ACHN (cell line): ENCODE data around the gene PBX3.

Experiments used
- DNase-seq: peaks from one replicate; pipeline ENCODE4 v3.0.0-alpha.2; 2015
- in situ Hi-C: cut with HindIII; loops from 2 replicates; pipeline ENCODE4 v1.10.0; 2017; ENCODE audit warnings: low sequenced_read_pairs, low pct_ligation_motif_present, low pct_unique_long_range_greater_than_20kb

Gene PBX3

DNA sequence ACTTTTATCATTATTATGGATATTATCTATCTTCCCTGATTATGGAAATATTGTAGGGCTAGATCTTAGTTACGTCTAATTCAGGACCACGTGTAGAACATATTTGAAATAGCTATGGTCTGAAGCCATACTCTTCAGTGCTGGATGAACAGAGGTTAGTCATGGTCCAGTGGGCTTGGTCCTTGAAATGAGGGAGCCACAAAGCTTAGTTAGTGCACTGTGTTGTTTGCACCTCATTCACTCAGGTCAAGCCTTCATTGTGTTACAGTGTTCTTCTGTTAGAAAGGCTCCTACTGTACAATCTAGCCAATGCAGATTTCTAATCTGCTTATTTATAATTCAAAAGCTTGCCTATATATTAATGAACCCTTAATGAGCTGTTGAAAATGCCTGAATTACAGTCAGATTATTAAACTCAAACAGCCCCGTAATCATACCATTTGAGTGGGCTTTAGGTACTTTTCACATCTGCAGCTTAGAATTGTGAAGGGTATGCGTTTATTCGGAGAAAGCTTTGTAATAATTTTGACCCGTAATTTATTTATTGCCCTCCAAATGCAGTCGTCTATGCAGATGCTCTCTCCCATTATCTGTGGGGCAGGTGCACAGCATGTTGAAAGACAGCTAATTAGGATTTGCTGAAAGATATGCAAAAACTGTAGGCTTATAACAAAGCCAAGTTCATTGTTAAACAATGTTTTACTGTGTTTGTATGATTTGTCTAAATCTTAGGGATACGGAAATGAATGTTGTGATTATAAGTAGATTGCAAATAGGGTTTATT lies 164.9 kb downstream of the PBX3 start:
- in situ Hi-C loops: no loop called here
- DNase-seq: peak; percentile 57

DNA sequence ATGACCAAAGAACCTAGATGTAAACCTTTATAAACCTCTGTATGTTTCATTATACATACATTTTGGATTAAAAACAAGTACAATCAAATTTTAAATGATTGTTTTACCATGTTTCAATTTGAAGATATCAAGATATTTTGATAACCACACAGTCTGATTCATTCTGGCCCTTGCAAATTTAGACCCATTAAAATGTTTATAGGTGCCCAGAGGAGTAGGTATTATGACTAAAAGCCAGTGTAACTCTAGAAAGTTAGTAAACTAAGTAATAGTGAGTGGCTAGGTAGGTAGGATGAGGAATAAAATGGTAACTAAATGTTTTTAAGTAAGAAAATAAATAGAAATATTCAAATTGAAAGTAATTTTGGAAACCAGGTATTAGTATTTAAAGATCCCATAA lies 165.5 kb downstream of the PBX3 start:
- in situ Hi-C loops: no loop called here
- no peak for DNase-seq

DNA sequence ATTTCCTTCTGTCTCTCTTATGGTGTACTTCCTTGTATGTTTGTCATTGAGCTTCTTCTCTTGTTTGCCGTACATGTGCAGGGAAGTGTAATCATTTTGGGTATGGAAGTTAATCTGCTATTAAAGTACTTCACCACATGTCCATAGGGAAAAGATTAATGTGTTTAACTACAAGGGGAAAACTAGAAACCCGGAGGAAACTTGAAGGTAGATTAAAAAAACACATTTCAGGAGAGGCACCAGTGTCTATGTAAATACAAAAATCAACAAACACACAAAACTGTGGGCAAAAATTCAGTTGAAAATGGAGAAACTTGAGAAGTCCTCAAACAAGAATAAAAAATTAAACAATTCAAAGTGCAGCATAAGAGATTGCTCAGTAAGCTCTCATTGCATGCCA lies 166.4 kb downstream of the PBX3 start:
- in situ Hi-C loops: no loop called here
- no peak for DNase-seq

DNA sequence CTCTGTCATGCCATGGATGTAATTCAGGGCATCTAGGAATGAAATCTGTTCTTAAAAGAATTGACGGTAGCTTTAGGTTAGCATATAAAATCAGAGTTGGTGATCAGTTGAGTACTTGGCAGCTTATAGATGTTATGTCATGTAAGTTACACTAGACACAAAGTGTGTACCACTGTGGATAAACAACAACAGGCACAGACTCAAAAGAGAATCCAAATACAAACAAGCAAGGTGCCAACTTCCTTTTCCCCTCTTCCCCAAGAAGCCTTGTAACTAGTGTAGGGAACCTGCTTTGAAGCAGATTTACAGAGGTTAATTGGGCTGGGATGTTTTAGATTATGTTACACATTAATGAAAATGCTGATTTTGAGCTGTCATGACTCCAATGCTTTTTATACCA lies 167.2 kb downstream of the PBX3 start:
- in situ Hi-C loops: no loop called here
- no peak for DNase-seq

DNA sequence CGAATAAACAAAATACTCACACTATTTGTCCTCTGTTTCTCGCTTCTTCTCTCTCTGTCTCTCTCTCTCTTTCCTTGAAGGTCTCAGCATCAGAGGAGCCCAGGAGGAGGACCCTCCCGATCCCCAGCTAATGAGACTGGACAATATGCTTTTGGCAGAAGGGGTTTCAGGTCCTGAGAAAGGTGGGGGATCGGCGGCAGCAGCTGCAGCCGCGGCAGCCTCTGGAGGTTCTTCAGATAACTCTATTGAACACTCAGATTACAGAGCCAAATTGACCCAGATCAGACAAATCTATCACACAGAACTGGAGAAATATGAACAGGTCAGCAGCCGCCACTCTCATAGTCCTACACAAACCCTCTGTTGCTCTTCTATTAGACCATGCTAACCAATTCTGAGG lies 168.4 kb downstream of the PBX3 start:
- DNase-seq: no peak
- in situ Hi-C loops: no loop called here

DNA sequence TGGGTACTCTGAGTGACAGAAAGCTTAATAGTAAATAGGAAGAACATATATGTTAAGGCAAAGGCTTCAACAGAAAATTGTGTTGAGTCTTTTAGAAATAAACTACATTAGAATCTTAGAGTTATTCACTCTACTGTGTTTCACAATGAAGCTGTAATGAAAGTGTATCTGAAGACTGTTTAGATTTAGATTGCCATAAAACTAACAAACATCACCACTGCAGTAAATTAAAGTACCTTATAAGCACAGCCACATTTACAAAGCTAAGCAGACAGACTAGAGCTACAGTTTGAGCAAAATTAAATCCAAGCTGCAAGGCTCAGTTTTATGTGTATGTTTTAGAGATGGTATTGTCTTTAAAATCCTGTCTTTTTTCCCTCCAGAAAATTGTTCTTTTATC lies 172.4 kb downstream of the PBX3 start:
- in situ Hi-C loops: no loop called here
- no peak for DNase-seq

DNA sequence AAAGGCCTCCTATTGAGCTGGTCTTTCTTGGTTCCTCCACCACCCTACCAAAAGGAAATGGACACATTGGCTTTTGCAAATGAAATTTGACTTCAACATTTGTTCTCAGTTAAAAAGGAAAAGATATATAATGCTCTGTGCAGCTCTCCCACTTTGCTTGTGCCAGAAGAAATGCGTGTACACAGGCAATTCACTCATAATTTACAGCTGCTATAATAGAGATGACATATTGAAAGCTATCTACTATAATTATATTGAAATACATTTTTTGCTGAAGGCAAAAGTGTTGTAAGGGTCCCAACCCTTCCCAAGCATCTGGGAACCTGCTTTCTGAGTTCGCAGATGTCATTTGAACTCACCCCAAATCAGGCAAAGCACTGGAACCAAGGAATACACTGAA lies 173.2 kb downstream of the PBX3 start:
- in situ Hi-C loops: no loop called here
- no peak for DNase-seq

DNA sequence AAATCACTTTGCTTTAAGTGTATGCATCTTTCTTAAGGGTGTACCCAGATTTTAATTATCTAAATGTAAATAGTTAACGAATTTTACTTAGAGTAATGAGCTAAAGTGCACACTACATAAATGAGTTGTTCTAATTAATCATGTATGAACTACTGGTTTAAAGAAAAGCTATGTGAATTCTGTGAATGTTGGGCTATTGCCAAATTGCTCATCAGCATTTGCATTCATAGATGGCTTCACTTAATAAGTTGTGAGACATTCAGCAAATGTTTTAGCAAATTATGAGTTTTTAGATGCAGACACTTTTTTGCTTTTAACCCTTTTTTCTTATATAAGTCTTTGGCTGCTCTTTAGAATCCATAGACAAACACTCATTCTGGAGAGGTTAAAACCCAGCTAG lies 175.7 kb downstream of the PBX3 start:
- no peak for DNase-seq
- in situ Hi-C loops: no loop called here

DNA sequence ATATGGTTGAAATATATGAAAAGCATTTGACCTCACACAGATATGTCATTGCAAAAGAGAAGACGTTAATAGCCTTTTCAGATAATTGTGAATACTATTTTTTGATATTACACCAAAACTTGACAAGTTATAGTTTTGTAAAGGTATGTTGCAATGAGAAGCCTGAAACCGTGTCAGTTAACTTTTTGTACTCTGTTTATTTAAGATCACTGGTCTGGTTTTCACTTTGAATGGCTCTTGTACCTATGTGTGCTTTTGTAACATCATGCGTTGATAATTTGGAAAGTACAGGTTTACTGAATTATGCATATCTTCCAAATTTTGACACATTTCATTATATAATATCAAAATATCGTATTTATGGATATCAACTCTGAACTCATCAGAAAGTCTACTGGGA lies 177.2 kb downstream of the PBX3 start:
- no peak for DNase-seq
- in situ Hi-C loops: no loop called here

DNA sequence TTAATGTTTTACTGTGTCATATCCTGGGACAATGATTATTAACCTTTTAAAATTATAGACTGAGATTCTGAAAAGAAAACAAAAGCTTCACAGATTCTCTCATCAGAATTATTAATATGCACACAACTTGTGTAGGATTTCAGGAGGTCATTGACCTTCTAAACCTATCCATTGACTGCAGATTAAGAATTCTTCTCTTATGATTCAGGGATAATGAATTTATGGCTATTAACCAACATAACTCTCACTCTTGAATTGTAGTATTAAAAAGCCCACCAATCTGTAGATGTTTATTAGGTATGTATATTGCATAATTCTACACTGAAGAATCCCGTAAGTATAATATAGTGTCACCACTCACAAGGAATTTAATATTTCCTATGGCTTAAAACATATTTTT lies 179.8 kb downstream of the PBX3 start:
- DNase-seq: no peak
- in situ Hi-C loops: no loop called here

DNA sequence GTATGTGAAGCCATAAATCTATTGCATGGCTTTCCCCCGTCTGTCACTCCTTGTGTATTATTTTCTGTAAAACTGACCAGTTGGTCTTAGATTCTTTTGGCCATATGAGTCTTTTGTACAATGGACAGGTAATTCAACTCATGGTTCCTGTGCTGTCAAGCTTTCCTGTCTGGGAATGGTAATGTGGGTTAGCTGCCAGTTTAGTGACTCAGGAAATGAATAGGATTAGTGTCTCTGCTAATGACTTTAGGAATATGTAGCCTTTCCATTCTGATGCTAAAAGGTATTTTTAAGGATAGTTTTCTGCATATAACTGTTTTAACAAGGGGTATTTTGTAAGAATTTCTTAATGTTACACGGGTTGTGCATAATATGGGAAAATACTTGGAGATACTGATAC lies 182.7 kb downstream of the PBX3 start:
- no peak for DNase-seq
- in situ Hi-C loops: no loop called here

DNA sequence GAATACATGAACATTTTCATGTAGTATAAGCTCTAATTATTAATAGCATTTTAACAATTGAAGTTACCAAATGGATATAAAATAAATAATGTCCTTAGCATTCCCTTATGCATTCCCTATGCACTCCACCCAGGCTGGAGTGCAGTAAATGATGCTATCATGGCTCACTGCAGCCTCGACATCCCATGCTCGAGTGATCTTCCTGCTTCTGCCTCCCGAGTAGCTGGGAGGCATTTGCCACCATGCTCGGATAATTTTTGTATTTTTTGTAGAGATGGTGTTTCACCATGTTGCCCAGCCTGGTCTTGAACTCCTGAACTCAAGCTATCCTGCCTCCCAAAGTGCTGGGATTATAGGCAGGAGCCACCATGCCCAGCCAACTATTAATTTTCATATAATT lies 184.0 kb downstream of the PBX3 start:
- DNase-seq: peak; percentile 61
- in situ Hi-C loops: no loop called here

DNA sequence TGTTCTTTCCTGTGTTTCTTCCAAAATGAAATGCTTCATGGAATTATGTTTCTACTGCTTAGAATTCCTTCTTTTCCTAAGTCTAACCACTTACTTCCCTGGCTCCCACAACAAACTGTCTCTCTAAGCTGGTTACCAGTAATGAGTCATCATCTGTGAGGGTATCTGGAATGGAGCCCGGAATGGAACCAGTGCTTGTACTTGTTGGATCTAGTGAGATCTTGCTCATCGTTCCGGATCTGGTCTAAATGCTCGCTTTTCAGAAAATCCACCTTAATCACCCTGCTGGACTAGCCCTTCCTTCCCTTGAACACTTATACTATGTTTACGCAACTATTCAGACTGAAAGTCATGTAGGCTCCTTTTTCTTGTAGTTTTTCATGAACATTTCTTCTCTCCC lies 184.8 kb downstream of the PBX3 start:
- in situ Hi-C loops: no loop called here
- DNase-seq: peak; percentile 95

DNA sequence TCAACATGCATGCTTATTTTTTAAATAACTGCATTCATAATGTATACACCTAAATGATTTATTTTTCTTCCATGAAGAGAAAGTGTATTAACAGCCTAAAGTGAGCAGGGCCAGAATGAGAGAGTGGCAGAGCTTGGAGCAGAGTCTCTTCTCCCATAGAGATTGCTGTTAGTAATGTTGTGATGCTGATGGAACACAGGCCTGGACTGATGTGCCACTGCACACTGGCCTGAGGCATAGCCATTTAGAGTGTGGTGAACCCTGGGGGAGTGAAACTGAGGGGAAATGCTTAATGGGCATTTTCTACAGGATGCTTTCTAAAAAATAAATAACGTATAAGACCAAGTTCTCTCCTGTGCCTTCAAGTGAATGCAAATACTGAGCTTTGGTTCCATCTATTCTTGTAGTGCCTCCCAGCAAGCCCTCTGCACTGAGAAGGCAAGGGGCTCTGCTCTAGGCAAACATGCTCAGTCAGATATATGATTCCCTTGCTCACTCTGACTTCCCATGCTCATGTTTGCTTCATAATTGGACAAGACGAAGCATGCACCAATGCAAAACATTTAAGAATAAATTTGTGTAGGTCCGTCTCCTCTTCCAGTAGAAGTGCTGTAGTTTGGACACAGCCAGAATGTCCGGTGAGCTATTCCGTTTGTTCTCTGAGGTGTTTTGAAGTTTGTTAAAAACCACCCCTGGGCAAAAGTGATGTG lies 185.7 kb downstream of the PBX3 start:
- no peak for DNase-seq
- in situ Hi-C loops: no loop called here

DNA sequence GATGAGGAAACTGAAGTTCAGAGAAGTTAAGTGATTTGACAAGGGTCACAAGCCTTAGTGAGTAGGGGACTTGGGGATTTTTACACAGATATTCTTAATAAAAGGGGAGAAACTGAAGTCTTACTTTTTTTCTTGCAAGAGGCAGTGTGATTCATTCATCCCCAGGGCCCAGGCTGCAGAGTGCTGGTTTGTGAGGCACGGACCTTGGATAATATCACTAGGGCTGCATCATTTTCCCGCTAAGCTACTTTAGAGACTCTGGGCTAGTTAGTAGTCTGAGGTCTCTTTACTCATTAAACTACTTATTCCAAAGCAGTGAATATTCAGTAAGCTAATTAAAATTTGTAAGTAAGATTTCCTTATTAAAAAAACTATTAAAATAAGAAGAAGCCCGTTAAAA lies 195.0 kb downstream of the PBX3 start:
- in situ Hi-C loops: no loop called here
- DNase-seq: no peak

DNA sequence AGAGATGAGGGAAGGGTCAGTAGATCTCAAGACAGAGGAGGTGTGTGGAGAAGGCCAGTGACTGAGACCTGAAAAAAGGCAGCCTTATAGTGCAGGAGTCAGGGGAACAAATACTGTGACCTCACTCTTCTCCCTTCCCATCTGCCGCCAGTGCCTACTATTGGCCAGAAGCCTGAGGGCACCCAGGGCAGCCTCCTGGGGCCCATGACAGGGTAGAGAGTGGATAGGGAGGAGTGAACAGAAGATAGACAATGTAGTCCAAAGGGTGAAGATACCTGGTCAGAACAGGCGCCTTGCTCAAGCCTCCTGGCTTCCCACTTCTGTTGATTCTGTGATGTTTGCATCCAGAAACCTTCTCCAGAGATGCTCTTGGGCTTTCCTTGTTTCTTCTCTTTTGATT lies 196.7 kb downstream of the PBX3 start:
- in situ Hi-C loops: no loop called here
- no peak for DNase-seq

DNA sequence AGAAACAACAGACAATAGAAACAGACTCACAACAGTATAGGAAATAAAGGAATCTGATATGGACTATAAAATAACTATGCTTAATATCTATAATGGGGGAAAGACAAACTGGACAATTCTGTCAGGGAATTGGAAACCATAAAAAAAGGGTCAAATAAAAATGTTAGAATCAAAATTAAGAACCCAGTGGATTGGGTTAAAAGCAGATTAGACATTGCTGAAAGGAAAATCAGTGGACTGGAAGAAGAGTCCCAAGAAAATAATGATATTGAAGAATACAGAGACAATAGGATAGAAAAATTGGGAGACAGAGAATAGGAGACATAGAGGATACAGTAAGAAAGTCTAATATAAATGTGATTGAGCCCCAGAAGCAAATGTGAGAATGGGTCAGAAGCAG lies 199.2 kb downstream of the PBX3 start:
- in situ Hi-C loops: no loop called here
- DNase-seq: no peak

DNA sequence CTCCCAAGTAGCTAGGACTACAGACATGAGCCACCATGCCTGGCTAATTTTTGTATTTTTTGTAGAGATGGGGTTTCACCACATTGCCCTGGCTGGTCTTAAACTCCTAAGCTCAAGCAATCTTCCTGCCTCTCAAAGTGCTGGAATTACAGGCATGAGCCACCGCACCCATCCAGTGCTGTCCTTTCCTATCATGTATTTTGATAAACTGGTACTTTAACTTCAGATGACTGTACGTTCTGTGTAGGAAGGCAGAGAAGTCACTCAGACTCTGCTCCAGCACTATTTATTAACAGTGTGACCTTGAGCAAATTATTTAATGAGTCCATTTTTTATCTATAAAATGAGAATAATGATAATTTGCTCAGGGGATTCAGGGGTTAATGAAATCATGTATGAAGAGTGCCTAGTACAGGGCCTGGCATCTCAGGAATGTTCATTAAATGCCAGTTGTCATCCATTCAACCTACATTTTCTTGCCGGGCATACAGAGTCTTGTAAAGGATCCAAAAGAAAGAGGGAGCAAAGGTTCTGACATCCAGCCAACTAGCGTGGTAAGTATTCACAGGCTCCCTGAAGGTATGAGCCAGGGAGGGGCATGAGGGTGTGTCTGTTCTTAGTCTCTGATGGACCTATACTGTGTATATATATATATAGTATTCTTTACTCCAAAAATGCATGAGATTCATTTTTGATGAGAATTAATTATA lies 201.9 kb downstream of the PBX3 start:
- in situ Hi-C loops: no loop called here
- peak; percentile 14 for DNase-seq

DNA sequence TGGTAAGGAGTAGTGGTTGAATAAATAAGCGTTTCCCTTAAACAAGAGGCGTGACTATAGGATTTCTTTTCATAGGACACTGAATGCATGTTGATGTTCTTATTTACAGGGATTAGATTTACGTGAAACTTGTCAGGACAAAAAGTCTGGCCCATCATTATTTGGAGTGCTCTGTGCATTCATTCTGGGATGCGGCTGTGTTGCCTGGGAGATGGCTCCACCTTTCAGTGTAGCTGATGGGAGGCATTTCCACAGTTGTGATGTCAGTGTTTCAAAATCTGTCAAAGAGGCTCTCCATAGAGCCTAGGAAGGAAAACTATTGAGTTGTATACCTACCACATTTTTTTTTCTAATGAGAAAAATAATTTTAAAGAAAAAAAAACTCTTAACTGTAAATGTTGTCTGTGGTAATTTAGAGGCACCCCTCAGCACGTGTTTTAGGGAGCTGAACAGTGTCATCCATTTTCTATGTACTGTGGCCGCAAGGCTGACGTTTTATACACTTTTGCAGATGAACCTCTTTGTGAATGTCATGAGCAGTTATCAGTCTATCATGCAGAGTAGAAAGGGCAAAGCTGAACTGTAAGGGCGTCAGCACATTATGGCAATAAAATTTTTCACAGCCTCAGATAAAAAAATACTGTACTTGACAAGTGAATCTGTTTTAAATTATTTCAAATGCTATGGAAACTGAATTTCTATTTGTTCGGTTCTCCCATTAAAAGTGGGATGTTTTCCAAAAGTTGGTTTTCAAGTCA lies 202.7 kb downstream of the PBX3 start:
- no peak for DNase-seq
- in situ Hi-C loops: no loop called here
